NCI-H1694 (cell line): ENCODE measurements around the gene MED27.

ENCODE experiments used
- DNase-seq: peaks from one replicate; lab custom pipeline; 2025; lab: John Stamatoyannopoulos, UW

The MED27 gene, protein sequence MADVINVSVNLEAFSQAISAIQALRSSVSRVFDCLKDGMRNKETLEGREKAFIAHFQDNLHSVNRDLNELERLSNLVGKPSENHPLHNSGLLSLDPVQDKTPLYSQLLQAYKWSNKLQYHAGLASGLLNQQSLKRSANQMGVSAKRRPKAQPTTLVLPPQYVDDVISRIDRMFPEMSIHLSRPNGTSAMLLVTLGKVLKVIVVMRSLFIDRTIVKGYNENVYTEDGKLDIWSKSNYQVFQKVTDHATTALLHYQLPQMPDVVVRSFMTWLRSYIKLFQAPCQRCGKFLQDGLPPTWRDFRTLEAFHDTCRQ

GRCh38 chr9:132079391-132080091 is at the start of gene MED27:
Gene MED27, minus strand, starts transcription at chr9:132079867. Its CDS starts 23 bp downstream, at chr9:132079844.
- DNase-seq: peak; percentile 79

GRCh38 chr9:132127888-132128534 is 48.3 kb upstream of the MED27 start:
- DNase-seq: no peak

GRCh38 chr9:132126680-132127236 is 47.1 kb upstream of the MED27 start:
- DNase-seq: no peak

GRCh38 chr9:132125944-132126679 is 46.4 kb upstream of the MED27 start:
- DNase-seq: no peak

- no peak for DNase-seq
These were observed 45.7 kb upstream of the MED27 start for GRCh38 chr9:132125361-132125760.

DNA sequence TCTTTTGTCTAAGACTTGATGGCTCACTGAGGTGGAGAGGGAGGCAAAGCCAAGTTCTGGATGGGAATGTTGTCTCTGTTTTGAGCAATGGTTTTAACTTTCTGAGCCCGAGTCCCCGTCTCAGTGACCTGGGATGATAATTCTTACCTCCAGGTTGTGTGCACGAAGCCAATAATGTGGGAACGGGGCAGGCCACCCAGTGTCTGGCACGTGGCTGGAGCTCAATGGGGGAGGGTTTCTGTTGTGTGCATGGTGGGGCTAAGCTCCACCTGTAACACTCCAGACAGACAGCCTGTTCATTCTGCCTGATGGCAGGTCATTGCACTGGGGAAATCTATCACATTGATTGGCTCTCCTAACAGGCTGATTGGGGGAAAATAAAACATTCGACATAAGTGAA is 45.1 kb upstream of the MED27 start:
- DNase-seq: no peak

GRCh38 chr9:132121021-132121420 is 41.4 kb upstream of the MED27 start:
- DNase-seq: no peak

GRCh38 chr9:132117694-132118093 is 38.0 kb upstream of the MED27 start:
- no peak for DNase-seq

- no peak for DNase-seq
These were observed 36.9 kb upstream of the MED27 start for GRCh38 chr9:132116583-132116982.

DNA sequence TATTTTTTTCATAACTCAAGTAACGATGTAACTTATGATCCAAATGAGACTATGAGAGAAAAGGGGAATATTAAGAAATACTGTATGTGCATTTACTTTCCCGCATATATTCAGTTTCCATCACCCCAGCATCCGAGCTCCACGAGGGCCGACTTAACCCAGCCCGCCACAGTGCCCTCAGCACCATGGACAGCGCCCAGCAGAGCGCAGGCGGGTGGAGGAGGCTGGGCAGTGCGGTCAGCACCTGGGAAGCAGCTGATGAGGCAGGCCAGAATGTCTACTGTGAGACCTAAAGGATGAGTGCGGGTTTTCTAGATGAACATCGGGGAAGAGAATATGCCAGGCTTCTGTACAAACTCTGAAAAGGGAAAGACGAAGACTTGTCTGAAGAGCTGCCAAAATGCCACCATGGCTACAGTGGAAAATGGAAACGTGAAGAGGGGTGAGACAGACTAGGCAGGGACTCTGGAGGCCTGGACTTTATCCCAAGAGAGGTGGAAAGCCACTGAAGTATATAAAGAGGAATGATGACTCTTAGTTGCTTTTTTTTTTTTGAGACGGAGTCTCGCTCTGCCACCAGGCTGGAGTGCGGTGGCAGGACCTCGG is 34.5 kb upstream of the MED27 start:
- DNase-seq: no peak

DNA sequence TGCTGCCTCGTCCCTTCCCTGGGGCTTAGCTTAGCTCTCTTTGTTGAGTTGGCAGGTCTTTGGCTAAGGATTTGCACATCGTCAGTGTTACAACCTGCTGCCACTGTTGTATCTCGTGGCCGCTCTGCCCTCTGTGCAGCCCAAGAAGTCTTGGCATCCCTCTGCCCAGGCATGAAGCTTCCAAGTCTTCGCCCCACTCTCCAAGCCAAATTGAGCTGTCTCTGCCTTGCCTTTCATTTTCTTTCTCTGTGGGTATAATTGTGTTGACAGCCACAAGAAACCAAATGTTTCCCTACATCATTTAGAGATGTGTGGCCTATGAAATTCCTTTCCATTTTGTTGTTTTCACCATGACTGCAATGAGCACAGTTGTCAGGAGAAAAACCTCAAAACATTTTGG is 29.6 kb upstream of the MED27 start:
- DNase-seq: no peak

- DNase-seq: no peak
These were observed 29.1 kb upstream of the MED27 start for GRCh38 chr9:132108728-132109127.

GRCh38 chr9:132099741-132100407 is 20.2 kb upstream of the MED27 start:
- no peak for DNase-seq

- no peak for DNase-seq
These were observed 19.5 kb upstream of the MED27 start for GRCh38 chr9:132099167-132099566.

DNA sequence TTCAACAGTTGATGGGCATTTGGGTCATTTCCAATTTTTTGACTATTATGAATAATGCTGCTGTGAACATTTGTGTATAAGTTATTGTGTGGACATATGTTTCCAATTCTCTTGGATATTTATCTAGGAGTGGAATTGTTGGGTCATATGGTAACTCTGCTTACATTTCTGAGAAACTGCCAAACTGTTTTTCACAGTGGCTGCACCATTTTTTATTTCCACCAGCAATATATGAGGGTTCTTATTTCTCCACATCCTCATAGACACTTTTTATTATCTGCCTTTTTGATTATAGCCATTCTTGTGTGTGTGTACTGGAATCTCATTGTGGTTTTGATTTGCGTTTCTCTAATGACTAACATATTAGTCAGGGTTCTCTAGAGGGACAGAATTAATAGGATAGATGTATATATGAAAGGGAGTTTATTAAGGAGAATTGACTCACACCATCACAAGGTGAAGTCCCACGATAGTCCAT is 14.7 kb upstream of the MED27 start:
- no peak for DNase-seq

DNA sequence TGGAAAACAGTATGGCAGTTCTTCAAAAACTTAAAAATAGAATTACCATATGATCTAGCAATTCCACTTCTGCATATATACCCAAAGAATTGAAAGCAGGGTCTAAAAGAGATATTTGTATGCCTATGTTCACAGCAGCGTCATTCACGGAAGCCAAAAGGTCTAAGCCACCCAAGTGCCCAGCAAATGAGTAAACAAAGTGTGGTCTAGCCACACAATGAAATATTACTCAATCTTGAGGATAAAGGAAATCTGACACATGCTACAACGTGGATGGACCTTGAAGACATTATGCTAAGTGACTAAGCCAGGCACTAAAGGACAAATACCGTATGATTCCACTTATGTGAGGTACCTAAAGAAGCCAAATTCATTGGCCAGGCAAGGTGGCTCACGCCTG is 11.1 kb upstream of the MED27 start:
- no peak for DNase-seq

- no peak for DNase-seq
These were observed 7.9 kb upstream of the MED27 start for GRCh38 chr9:132087438-132088030.

DNA sequence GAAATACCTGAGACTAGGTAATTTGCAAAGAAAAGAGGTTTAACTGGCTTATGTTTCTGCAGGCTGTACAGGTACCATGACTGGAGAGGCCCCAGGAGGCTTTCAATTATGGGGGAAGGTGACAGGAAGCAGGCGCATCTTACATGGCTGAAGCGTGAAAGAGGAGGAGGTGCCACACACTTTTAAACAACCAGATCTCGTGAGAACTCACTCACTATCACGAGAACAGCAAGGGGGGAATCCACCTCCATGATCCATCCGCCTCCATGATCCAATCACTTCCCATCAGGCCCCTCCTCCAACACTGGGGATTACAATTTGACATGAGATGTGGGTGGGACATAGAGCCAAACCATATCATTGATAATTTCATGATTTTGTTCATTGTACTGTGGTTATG is 2.5 kb upstream of the MED27 start:
- DNase-seq: no peak

DNA sequence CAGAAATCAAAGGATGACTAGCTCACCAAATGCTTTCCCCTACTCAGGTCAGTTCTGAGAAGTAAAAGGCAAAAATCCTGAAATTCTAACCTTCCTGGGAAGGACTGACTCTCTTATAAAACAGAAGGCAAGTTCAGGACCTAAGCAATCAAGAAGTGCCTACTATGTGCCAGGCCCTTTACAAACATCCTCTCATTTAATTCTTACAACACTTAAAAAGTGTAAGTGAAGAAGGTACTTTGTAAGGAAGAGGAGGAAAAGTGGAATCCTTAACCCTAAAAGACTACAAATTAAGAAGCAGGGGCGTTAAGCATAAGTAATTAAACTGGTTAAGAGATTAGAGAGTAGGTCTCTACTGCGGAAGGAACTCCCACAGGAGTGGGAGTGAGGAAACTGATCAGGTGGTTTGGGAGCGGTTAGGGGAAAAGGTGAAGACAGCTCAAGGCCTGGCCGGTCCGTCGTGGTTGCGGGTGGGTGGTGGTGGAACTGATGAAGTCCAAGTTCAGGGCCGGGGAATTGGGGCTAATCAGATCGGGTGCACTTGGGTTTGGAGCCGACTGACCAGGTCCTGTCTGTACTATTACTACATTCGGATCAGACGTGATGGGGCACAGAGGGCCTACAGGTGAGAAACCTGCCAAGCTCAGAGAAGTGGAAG is 839 bp downstream of the MED27 start:
- DNase-seq: no peak
